HG03378 (cell line): ENCODE data around the gene KCTD15.

Experiments used
- ATAC-seq: cut with Tn5 transposase; IDR thresholded peaks from one replicate; pipeline ENCODE4 v1.9.1; 2021; ENCODE audit warnings: mild to moderate bottlenecking, moderate library complexity; ENCODE audit not compliant: unreplicated experiment

Gene KCTD15

GRCh38 chr19:33845498-33845897 is 48.8 kb downstream of the KCTD15 start:
- no peak for ATAC-seq

- no peak for ATAC-seq
These were observed 53.0 kb downstream of the KCTD15 start for GRCh38 chr19:33849551-33850147.

- no peak for ATAC-seq
These were observed 62.3 kb downstream of the KCTD15 start for GRCh38 chr19:33859016-33859415.

GRCh38 chr19:33860312-33861090 is 63.8 kb downstream of the KCTD15 start:
- ATAC-seq = no peak

- no peak for ATAC-seq
These were observed 65.3 kb downstream of the KCTD15 start for GRCh38 chr19:33861950-33862349.

GRCh38 chr19:33862981-33863380 is 66.3 kb downstream of the KCTD15 start:
- no peak for ATAC-seq

GRCh38 chr19:33863436-33863835 is 66.8 kb downstream of the KCTD15 start:
- no peak for ATAC-seq

DNA sequence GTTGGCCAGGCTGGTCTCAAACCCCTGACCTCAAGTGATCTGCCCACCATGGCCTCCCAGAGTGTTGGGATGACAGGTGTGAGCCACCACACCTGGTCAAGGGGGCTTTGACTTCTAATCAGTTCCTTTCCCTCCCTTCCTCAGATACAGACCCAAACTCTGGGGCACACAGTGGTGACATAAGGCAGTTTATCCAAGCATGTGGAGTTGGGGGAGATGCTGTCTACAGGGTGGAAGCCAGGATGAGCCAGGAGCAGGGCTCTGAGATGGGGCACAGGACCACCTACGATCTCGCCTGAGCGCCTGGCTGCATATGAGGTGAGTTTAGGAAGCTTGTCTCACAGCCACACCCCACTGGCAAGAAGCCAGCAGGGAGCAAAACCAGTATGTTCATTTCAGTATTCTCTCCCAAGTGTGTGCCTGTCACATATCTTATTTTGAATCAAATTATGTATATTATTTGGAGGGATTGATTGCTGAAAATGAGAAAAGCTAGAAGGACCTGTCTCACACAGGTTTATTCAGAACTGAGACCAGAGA is 67.7 kb downstream of the KCTD15 start:
- ATAC-seq = no peak

DNA sequence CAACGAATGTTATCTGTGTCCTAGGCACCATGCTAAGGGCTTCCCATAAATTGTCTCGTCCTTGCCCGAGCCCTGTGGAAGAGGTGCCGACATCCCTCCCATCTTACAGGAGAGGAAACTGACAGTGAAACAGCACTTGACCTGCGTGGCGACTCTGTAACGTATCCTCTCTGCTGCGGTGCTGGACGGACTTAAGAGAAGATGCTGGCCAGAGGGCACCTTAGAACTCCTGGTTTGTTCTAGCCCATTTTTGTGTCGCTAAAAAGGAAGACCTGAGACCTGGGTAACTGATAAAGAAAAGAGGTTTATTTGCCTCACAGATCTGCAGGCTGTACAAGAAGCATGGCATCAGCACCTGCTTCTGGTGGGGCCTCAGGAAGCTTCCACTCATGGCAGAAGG is 68.6 kb downstream of the KCTD15 start:
- ATAC-seq = no peak
